Trophoblast cell (in vitro differentiated cells and primary cell): ENCODE measurements around the gene CERKL.

Source experiments
- DNase-seq, 2 donors: peaks; one replicate each; pipeline ENCODE4 v3.0.0-alpha.2; 2016
- H2AFZ ChIP-seq: 2 replicates; pipeline ENCODE4 v1.6.1; 2013; ENCODE audit warnings: low read length, moderate library complexity, mild to moderate bottlenecking; ENCODE audit not compliant: insufficient read depth, poor library complexity
- H2AK5ac ChIP-seq: 2 replicates; pipeline ENCODE4 v1.6.1; 2013; ENCODE audit warnings: mild to moderate bottlenecking, low read length
- H2BK120ac ChIP-seq: 2 replicates; pipeline ENCODE4 v1.6.1; 2013; ENCODE audit warnings: low read length, mild to moderate bottlenecking, moderate library complexity; ENCODE audit not compliant: insufficient read depth, poor library complexity
- H2BK12ac ChIP-seq: 2 replicates; pipeline ENCODE4 v1.6.1; 2013; ENCODE audit warnings: mild to moderate bottlenecking, low read length, moderate library complexity
- H2BK5ac ChIP-seq: 2 replicates; pipeline ENCODE4 v1.6.1; 2013; ENCODE audit warnings: low read length, low read depth, moderate library complexity, mild to moderate bottlenecking; ENCODE audit not compliant: poor library complexity
- H3K14ac ChIP-seq: 2 replicates; pipeline ENCODE4 v1.6.1; 2013; ENCODE audit warnings: mild to moderate bottlenecking, low read length
- H3K18ac ChIP-seq: 2 replicates; pipeline ENCODE4 v1.6.1; 2013; ENCODE audit warnings: mild to moderate bottlenecking, low read length
- H3K23ac ChIP-seq: 2 replicates; pipeline ENCODE4 v1.6.1; 2013; ENCODE audit warnings: low read length
- H3K27ac ChIP-seq: 2 replicates; pipeline ENCODE4 v1.5.1; 2013; ENCODE audit warnings: low read depth, mild to moderate bottlenecking, inconsistent platforms, low read length, moderate library complexity
- H3K27me3 ChIP-seq: 2 replicates; pipeline ENCODE4 v1.6.1; 2013; ENCODE audit warnings: inconsistent platforms, mild to moderate bottlenecking, low read length, moderate library complexity; ENCODE audit not compliant: insufficient read depth
- H3K36me3 ChIP-seq, 2 experiments: 1 replicate in 1 of 2; 2 replicates in 1 of 2; pipeline ENCODE4 v1.6.1; 2013; ENCODE audit warnings: low read length in 2 of 2, mild to moderate bottlenecking in 2 of 2, moderate library complexity in 1 of 2; ENCODE audit not compliant: insufficient read depth in 2 of 2, control insufficient read depth in 1 of 2
- H3K4ac ChIP-seq: 2 replicates; pipeline ENCODE4 v1.6.1; 2013; ENCODE audit warnings: low read depth, mild to moderate bottlenecking, low read length, moderate library complexity
- H3K4me1 ChIP-seq, 2 experiments: 1 replicate in 1 of 2; 2 replicates in 1 of 2; pipeline ENCODE4 v1.6.1; 2013; ENCODE audit warnings: low read length in 2 of 2, mild to moderate bottlenecking in 2 of 2, moderate library complexity in 1 of 2; ENCODE audit not compliant: insufficient read depth in 2 of 2, control insufficient read depth in 1 of 2
- H3K4me2 ChIP-seq: 2 replicates; pipeline ENCODE4 v1.6.1; 2013; ENCODE audit warnings: inconsistent platforms, mild to moderate bottlenecking, low read length, moderate library complexity
- H3K4me3 ChIP-seq: 2 replicates; pipeline ENCODE4 v1.5.1; 2013; ENCODE audit warnings: mild to moderate bottlenecking, low read depth, low read length, inconsistent platforms
- H3K79me1 ChIP-seq: one replicate; pipeline ENCODE4 v1.6.1; 2013; ENCODE audit warnings: low read length
- H3K79me2 ChIP-seq: 2 replicates; pipeline ENCODE4 v1.6.1; 2013; ENCODE audit warnings: low read length, mild to moderate bottlenecking; ENCODE audit not compliant: control insufficient read depth, insufficient read depth, poor library complexity
- H3K9ac ChIP-seq: 2 replicates; pipeline ENCODE4 v1.6.1; 2013; ENCODE audit warnings: mild to moderate bottlenecking, low read length
- H3K9me3 ChIP-seq: 2 replicates; pipeline ENCODE4 v1.6.1; 2013; ENCODE audit warnings: low read depth, mild to moderate bottlenecking, control low read depth, inconsistent platforms, low read length; ENCODE audit not compliant: insufficient read depth
- H4K12ac ChIP-seq: 2 replicates; pipeline ENCODE4 v1.6.1; 2013; ENCODE audit warnings: low read depth, mild to moderate bottlenecking, low read length, moderate library complexity
- H4K8ac ChIP-seq: 2 replicates; pipeline ENCODE4 v1.6.1; 2013; ENCODE audit warnings: low read depth, mild to moderate bottlenecking, low read length, moderate library complexity
- H4K91ac ChIP-seq: one replicate; pipeline ENCODE4 v1.6.1; 2013; ENCODE audit warnings: low read depth, mild to moderate bottlenecking, low read length, moderate library complexity
- whole genome bisulfite sequencing: extraction: QIAGEN DNeasy Blood & Tissue Kit; methylation state at CpG from one replicate; pipeline ENCODE4 v1.1.7; 2013; ENCODE audit warnings: missing lambda C conversion rate; ENCODE audit not compliant: insufficient read length, insufficient coverage; ENCODE audit errors: extremely low coverage; 5-methylcytosine and 5-hydroxymethylcytosine counted together

The CERKL gene

GRCh38 chr2:181515719-181516118 is 141.2 kb downstream of the CERKL start:
- Histone ChIP-seq H2AK5ac (no peak overlapping the region), H3K4ac (no peak overlapping the region), H3K9ac (no peak overlapping the region), H3K79me1 (peaks cover 12% of the 10 kb centered on the region), H3K27me3 (no peaks in the 10 kb centered on the region), H4K8ac (no peak overlapping the region), H3K79me2 (peaks cover 1% of the 10 kb centered on the region), H3K18ac (no peak overlapping the region), H3K27ac (peak overlapping the region; percentile 32), H3K4me2 (no peak overlapping the region), H4K12ac (no peak overlapping the region), H3K9me3 (no peaks in the 10 kb centered on the region), H4K91ac (no peak overlapping the region), H2AFZ (no peak overlapping the region), H2BK12ac (no peak overlapping the region), H3K23ac (no peak overlapping the region), H3K14ac (no peak overlapping the region), H3K36me3 (peaks cover 0 to 2% of the 10 kb centered on the region in 2 experiments), H2BK120ac (no peak overlapping the region), H3K4me3 (no peak overlapping the region), H3K4me1 (no peaks in the 10 kb centered on the region), H2BK5ac (no peak overlapping the region)
- WGBS, result no CpG with 5 or more reads among the region's 3 CpGs
- no peak for DNase-seq

GRCh38 chr2:181500201-181500600 is 156.7 kb downstream of the CERKL start:
- DNase-seq, result peak; percentile 30 to 65
- Histone ChIP-seq H3K79me1 (peaks cover 2% of the 10 kb centered on the region), H3K4ac (no peak overlapping the region), H3K4me1 (no peaks in the 10 kb centered on the region), H3K18ac (no peak overlapping the region), H3K9ac (no peak overlapping the region), H2BK12ac (no peak overlapping the region), H3K4me3 (no peak overlapping the region), H3K27me3 (no peaks in the 10 kb centered on the region), H3K23ac (no peak overlapping the region), H3K9me3 (no peaks in the 10 kb centered on the region), H2AFZ (no peak overlapping the region), H2AK5ac (no peak overlapping the region), H3K14ac (no peak overlapping the region), H3K4me2 (no peak overlapping the region), H2BK120ac (no peak overlapping the region), H4K12ac (no peak overlapping the region), H3K27ac (no peak overlapping the region), H3K79me2 (no peaks in the 10 kb centered on the region), H3K36me3 (no peaks in the 10 kb centered on the region), H2BK5ac (no peak overlapping the region), H4K8ac (no peak overlapping the region), H4K91ac (no peak overlapping the region)
- no CpG with 5 or more reads among the region's 4 CpGs for WGBS

GRCh38 chr2:181499231-181499630 is 157.7 kb downstream of the CERKL start:
- WGBS, result no CpG with 5 or more reads among the region's 4 CpGs
- Histone ChIP-seq H3K79me1 (no peaks in the 10 kb centered on the region), H3K14ac (no peak overlapping the region), H4K8ac (no peak overlapping the region), H3K18ac (no peak overlapping the region), H3K4me1 (no peaks in the 10 kb centered on the region), H3K36me3 (no peaks in the 10 kb centered on the region), H2BK120ac (no peak overlapping the region), H2BK12ac (peak overlapping the region; percentile 2), H3K27me3 (no peaks in the 10 kb centered on the region), H3K9ac (no peak overlapping the region), H2BK5ac (no peak overlapping the region), H3K9me3 (no peaks in the 10 kb centered on the region), H3K27ac (no peak overlapping the region), H2AK5ac (no peak overlapping the region), H3K4me2 (no peak overlapping the region), H3K4me3 (no peak overlapping the region), H3K23ac (no peak overlapping the region), H2AFZ (no peak overlapping the region), H4K91ac (no peak overlapping the region), H3K79me2 (no peaks in the 10 kb centered on the region), H4K12ac (no peak overlapping the region), H3K4ac (no peak overlapping the region)
- DNase-seq, result no peak
